Upper lobe of left lung (tissue), 6 donors: ENCODE data around the gene SGMS1. TPM values are rescaled to one million over a fixed set of nuclear protein-coding genes. Genes with fewer than 3 reads are reported as not detected.

ENCODE experiments used
- ATAC-seq, 2 donors: fragments of 200-7000 bp; cut with Tn5 transposase; one replicate each; pipeline ENCODE4 v1.9.1; 2022; ENCODE audit warnings: mild to moderate bottlenecking in 2 of 2, moderate library complexity in 2 of 2; ENCODE audit not compliant: low FRiP score in 2 of 2
- DNase-seq, 2 donors: peaks; one replicate each; pipeline ENCODE4 v3.0.0-alpha.2; 2019 to 2020
- H3K27ac ChIP-seq, 4 donors: fragments of 200-600 bp; sonication (generic); one replicate each; pipeline ENCODE4 v1.5.1; 2016 to 2019
- H3K27me3 ChIP-seq, 4 donors: fragments of 200-600 bp; sonication (generic); one replicate each; pipeline ENCODE4 v1.5.1; 2017 to 2019
- H3K36me3 ChIP-seq, 4 donors: fragments of 200-600 bp; sonication (generic); one replicate each; pipeline ENCODE4 v1.5.1; 2016 to 2019
- H3K4me1 ChIP-seq, 4 donors: fragments of 200-600 bp; sonication (generic); one replicate each; pipeline ENCODE4 v1.5.1; 2018 to 2019
- H3K4me3 ChIP-seq, 4 donors: fragments of 200-600 bp; sonication (generic); one replicate each; pipeline ENCODE4 v1.5.1; 2017 to 2019; ENCODE audit warnings: mild to moderate bottlenecking in 2 of 4, moderate library complexity in 1 of 4
- H3K9me3 ChIP-seq, 4 donors: fragments of 200-600 bp; sonication (generic); one replicate each; pipeline ENCODE4 v1.5.1; 2018 to 2019
- EP300 ChIP-seq, 4 donors: sonication (generic); formaldehyde crosslinking; IDR thresholded peaks; one replicate each; pipeline ENCODE4 v1.5.1; 2017; ENCODE audit warnings: antibody characterized with exemption in 4 of 4, control low read depth in 2 of 4
- POLR2A ChIP-seq, 4 donors: fragments of 450-650 bp; IDR thresholded peaks; one replicate each; pipeline ENCODE4 v1.5.1; 2016 to 2017; ENCODE audit warnings: antibody characterized with exemption in 4 of 4, mild to moderate bottlenecking in 2 of 4
- POLR2AphosphoS5 ChIP-seq, 2 donors: sonication (generic); formaldehyde crosslinking; IDR thresholded peaks; one replicate each; pipeline ENCODE4 v1.5.1; 2017; ENCODE audit warnings: antibody characterized with exemption in 2 of 2
- WGBS, 2 donors: methylation state at CpG; one replicate each; pipeline ENCODE4 v1.1.5; 2017 to 2018; 5-methylcytosine and 5-hydroxymethylcytosine counted together
- total RNA-seq, 6 donors: library from RNA; depleted of rRNA in 4 of 6; stranded (reverse); fragments of >200 nt in 4 of 6; gene quantifications; one replicate each; pipeline versions ENCODE4 v1.1.0 to v1.2.1, GENCODE V29; 2016 to 2021
- TF ChIP-seq, protein P1 (sequence below), 6 experiments: fragments of 450-650 bp in 4 of 6; fragments of 200-600 bp in 2 of 6; sonication (generic) in 2 of 6; IDR thresholded peaks; one replicate each; pipeline ENCODE4 v1.5.1; 2016 to 2019; ENCODE audit warnings: antibody characterized with exemption in 6 of 6
- donor health status: DM: no; HTN: no; CAD: no; lungs with moderate emphysema.
- donor health status: DM: no; HTN: yes; CAD: no; lungs with severe emphysema.

SGMS1 gene
- total RNA-seq, 6 donors from 2014 or later = 66.7 to 230 (median 173) TPM

DNA sequence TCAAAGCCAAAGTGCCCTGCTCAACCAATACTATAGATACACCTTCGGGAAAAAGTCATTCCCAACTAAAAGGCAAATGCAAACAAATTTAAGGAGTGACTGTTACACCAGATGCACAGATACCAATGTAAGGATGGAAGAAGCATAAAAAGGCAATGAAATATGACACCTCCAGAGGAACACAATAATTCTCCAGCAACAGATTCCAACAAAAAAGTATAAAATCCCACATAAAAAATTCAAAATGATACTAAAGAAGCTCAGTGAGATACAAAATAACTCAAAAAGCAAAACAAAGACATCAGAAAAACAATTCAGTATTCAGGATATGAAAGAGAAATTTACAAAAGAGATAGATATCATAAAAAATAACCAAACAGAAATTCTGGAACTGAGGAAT, 328.4 kb downstream of the SGMS1 start:
- H3K9me3 ChIP-seq = no peaks in the 10 kb centered on the region
- no peak overlapping the region for H3K27ac ChIP-seq
- no peaks in the 10 kb centered on the region for H3K36me3 ChIP-seq
- no peak overlapping the region for H3K4me3 ChIP-seq
- no peak for ATAC-seq
- H3K27me3 ChIP-seq = no peaks in the 10 kb centered on the region
- DNase-seq = no peak
- 90 to 100% methylated on average over 1 of the region's 1 CpG for WGBS, 2 donors
- no peaks in the 10 kb centered on the region for H3K4me1 ChIP-seq
- TF ChIP-seq POLR2A (IDR thresholded peaks at IDR 0.05) (no peak), POLR2AphosphoS5 (IDR thresholded peaks at IDR 0.05) (no peak), EP300 (IDR thresholded peaks at IDR 0.05) (no peak)
- TF ChIP-seq, protein P1, sequence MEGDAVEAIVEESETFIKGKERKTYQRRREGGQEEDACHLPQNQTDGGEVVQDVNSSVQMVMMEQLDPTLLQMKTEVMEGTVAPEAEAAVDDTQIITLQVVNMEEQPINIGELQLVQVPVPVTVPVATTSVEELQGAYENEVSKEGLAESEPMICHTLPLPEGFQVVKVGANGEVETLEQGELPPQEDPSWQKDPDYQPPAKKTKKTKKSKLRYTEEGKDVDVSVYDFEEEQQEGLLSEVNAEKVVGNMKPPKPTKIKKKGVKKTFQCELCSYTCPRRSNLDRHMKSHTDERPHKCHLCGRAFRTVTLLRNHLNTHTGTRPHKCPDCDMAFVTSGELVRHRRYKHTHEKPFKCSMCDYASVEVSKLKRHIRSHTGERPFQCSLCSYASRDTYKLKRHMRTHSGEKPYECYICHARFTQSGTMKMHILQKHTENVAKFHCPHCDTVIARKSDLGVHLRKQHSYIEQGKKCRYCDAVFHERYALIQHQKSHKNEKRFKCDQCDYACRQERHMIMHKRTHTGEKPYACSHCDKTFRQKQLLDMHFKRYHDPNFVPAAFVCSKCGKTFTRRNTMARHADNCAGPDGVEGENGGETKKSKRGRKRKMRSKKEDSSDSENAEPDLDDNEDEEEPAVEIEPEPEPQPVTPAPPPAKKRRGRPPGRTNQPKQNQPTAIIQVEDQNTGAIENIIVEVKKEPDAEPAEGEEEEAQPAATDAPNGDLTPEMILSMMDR (IDR thresholded peaks at IDR 0.05) = no peak

DNA sequence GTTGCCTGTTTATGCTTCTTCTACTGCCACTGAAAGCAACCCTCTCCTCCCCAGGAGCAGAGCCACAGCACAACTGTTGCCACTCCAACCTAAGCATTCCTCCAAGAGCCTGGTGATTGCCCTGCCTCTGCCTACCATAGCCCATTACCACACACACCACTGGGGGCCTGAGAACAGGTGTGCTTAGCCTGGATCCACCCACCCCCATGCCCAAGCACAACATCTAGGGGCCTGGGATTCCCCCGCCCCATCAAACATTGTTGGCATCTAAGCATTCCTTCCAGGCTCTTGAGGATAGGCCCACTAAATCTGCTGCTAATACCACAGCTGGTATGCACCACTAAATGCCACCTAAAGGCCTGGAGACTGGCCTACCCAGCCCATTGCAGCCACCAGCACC, 329.2 kb downstream of the SGMS1 start:
- WGBS, 2 donors = 89% methylated on average over 1 of the region's 1 CpG; no CpG with 5 or more reads in 1 of the 2 donors
- H3K9me3 ChIP-seq = no peaks in the 10 kb centered on the region
- ATAC-seq = peak in 1 of 2 donors; percentile 61
- no peaks in the 10 kb centered on the region for H3K36me3 ChIP-seq
- H3K4me1 ChIP-seq = no peaks in the 10 kb centered on the region
- no peak for DNase-seq
- no peak overlapping the region for H3K27ac ChIP-seq
- TF ChIP-seq POLR2AphosphoS5 (IDR thresholded peaks at IDR 0.05) (no peak), POLR2A (IDR thresholded peaks at IDR 0.05) (no peak), EP300 (IDR thresholded peaks at IDR 0.05) (no peak)
- TF ChIP-seq, protein P1 (IDR thresholded peaks at IDR 0.05) = no peak
- H3K27me3 ChIP-seq = no peaks in the 10 kb centered on the region
- H3K4me3 ChIP-seq = no peak overlapping the region

DNA sequence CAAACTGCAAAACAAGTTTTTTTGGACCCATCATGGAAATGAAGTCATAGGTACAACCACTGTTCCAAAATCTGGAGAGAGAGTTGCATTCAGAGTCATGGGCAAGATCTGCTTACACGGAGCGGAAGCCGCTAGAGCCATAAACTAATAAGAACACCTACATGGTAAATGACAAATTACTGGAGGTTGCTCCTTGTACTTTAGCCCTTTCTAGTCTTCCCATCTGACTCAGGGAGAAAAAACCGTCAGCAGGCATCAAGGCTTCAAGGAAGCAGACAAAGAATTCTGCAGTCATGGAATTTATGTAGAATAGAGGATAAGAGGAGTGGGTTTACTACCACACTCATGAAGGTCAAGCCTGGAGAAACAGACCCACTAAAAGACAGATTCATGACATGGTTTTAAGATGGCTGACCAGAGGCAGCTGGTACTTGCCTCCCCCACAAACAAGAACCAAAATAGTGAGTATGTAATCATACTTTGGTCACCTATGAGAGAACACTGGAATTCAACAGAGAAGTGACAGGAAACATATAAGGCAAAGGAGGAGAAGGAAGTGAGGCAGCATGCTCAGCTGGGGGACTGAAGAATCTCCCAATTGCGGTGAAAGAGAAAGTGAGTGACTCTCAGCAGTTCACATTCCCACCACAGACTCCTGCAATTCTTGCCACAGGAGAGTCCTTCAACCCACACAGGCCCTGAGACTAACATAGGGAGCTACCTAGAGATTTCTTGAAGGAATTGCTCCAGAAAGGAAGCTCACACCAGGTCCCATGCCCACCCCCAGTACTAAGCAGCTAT, 330.0 kb downstream of the SGMS1 start:
- Histone ChIP-seq H3K36me3 (no peaks in the 10 kb centered on the region), H3K27ac (no peak overlapping the region), H3K4me1 (no peaks in the 10 kb centered on the region), H3K27me3 (no peaks in the 10 kb centered on the region), H3K9me3 (no peaks in the 10 kb centered on the region), H3K4me3 (no peak overlapping the region)
- TF ChIP-seq, protein P1 (IDR thresholded peaks at IDR 0.05) = no peak
- TF ChIP-seq EP300 (IDR thresholded peaks at IDR 0.05) = no peak
- TF ChIP-seq POLR2A (IDR thresholded peaks at IDR 0.05) = no peak
- TF ChIP-seq POLR2AphosphoS5 (IDR thresholded peaks at IDR 0.05) = no peak
- 86 to 88% methylated on average over 5 of the region's 5 CpGs for WGBS, 2 donors
- DNase-seq (no peak), ATAC-seq (no peak)

DNA sequence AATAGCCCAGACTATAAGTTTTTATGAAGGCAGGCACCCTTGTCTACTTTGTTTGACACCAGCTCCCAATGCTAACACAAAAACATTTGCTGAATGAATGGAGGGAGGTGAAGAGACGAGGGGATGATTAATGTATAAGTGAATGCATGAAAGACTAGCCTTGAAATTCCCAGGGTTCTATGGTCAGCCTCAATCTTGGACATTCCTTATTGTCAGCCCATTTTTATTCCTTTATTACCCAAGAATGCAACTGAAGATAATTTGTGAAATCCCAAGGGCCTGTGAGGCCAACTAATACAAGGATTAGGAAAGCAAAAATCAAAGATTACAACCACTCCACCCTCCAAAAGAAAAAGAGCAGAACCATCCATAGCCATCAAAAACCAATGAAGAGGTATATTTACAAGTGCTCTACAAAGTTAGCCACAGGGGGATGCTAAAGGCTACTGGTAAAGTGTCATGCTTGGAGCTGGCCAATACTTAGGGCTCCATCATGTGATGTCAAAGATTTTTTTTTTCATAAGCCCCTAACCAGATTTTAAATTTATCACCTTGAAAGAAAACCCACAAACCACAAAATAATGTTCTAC, 332.4 kb downstream of the SGMS1 start:
- no peaks in the 10 kb centered on the region for H3K4me1 ChIP-seq

More for the DNA sequence above, 332.4 kb downstream of the SGMS1 start:
- ATAC-seq (no peak), DNase-seq (no peak)
- Histone ChIP-seq H3K4me3 (no peak overlapping the region), H3K27ac (no peak overlapping the region), H3K27me3 (no peaks in the 10 kb centered on the region), H3K36me3 (no peaks in the 10 kb centered on the region), H3K9me3 (no peaks in the 10 kb centered on the region)
- TF ChIP-seq EP300 (IDR thresholded peaks at IDR 0.05) (no peak), POLR2AphosphoS5 (IDR thresholded peaks at IDR 0.05) (no peak), POLR2A (IDR thresholded peaks at IDR 0.05) (no peak)
- TF ChIP-seq, protein P1 (IDR thresholded peaks at IDR 0.05) = peak in 3 of 6 experiments; percentile 16 to 51 (median 42)
- 73 to 74% methylated on average over 1 of the region's 1 CpG for WGBS, 2 donors
